Measurements from ENCODE around the gene ARL17B.
"Not testable (repeated sequence)": the region's sequence is repeated elsewhere in the genome, so short reads cannot be mapped to it uniquely, and the experiment has no call there.

DNA sequence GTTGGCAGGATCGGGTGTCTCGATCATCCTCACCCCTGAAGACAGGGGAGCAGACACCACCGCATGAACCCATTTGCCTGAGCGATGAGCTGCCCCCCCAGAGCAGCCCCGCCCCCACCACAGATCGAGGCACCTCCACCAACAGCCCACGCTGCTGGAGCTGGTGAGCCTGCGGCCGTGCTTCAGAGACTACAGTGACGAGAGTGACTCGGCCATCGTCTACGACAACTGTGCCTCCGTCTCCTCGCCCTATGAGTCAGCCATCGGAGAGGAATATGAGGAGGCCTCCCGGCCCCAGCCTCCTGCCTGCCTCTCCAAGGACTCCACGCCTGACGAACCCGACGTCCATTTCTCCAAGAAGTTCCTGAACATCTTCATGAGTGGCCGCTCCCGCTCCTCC is 117.6 kb downstream of the ARL17B start:
- TF ChIP-seq, protein P1, sequence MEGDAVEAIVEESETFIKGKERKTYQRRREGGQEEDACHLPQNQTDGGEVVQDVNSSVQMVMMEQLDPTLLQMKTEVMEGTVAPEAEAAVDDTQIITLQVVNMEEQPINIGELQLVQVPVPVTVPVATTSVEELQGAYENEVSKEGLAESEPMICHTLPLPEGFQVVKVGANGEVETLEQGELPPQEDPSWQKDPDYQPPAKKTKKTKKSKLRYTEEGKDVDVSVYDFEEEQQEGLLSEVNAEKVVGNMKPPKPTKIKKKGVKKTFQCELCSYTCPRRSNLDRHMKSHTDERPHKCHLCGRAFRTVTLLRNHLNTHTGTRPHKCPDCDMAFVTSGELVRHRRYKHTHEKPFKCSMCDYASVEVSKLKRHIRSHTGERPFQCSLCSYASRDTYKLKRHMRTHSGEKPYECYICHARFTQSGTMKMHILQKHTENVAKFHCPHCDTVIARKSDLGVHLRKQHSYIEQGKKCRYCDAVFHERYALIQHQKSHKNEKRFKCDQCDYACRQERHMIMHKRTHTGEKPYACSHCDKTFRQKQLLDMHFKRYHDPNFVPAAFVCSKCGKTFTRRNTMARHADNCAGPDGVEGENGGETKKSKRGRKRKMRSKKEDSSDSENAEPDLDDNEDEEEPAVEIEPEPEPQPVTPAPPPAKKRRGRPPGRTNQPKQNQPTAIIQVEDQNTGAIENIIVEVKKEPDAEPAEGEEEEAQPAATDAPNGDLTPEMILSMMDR (IDR thresholded peaks at IDR 0.05) = not testable (repeated sequence)
- TF ChIP-seq, protein P2, sequence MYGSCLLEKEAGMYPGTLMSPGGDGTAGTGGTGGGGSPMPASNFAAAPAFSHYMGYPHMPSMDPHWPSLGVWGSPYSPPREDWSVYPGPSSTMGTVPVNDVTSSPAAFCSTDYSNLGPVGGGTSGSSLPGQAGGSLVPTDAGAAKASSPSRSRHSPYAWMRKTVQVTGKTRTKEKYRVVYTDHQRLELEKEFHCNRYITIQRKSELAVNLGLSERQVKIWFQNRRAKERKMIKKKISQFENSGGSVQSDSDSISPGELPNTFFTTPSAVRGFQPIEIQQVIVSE (CRISPR knock-in tag; IDR thresholded peaks at IDR 0.05; ENCODE audit: borderline replicate concordance) = not testable (repeated sequence)
- TF ChIP-seq, protein P3, sequence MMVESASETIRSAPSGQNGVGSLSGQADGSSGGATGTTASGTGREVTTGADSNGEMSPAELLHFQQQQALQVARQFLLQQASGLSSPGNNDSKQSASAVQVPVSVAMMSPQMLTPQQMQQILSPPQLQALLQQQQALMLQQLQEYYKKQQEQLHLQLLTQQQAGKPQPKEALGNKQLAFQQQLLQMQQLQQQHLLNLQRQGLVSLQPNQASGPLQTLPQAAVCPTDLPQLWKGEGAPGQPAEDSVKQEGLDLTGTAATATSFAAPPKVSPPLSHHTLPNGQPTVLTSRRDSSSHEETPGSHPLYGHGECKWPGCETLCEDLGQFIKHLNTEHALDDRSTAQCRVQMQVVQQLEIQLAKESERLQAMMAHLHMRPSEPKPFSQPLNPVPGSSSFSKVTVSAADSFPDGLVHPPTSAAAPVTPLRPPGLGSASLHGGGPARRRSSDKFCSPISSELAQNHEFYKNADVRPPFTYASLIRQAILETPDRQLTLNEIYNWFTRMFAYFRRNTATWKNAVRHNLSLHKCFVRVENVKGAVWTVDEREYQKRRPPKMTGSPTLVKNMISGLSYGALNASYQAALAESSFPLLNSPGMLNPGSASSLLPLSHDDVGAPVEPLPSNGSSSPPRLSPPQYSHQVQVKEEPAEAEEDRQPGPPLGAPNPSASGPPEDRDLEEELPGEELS (CRISPR knock-in tag; IDR thresholded peaks at IDR 0.05) = not testable (repeated sequence)
- TF ChIP-seq KAT7 (CRISPR knock-in tag; IDR thresholded peaks at IDR 0.05; ENCODE audit: borderline replicate concordance); GABPB1 (CRISPR knock-in tag; IDR thresholded peaks at IDR 0.05); NR1H2 (CRISPR knock-in tag; IDR thresholded peaks at IDR 0.05); ESRRA (CRISPR knock-in tag; IDR thresholded peaks at IDR 0.05; ENCODE audit: borderline replicate concordance); MXD4 (CRISPR knock-in tag; IDR thresholded peaks at IDR 0.05; ENCODE audit: borderline replicate concordance); TEAD4 (CRISPR knock-in tag; IDR thresholded peaks at IDR 0.05): not testable (repeated sequence)
- TF ChIP-seq, protein P4, sequence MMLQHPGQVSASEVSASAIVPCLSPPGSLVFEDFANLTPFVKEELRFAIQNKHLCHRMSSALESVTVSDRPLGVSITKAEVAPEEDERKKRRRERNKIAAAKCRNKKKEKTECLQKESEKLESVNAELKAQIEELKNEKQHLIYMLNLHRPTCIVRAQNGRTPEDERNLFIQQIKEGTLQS (CRISPR knock-in tag; conservative IDR thresholded peaks at IDR 0.05) = not testable (repeated sequence)
- TF ChIP-seq, protein P5, sequence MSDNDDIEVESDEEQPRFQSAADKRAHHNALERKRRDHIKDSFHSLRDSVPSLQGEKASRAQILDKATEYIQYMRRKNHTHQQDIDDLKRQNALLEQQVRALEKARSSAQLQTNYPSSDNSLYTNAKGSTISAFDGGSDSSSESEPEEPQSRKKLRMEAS (CRISPR knock-in tag; IDR thresholded peaks at IDR 0.05) = not testable (repeated sequence)
- TF ChIP-seq, protein P6, sequence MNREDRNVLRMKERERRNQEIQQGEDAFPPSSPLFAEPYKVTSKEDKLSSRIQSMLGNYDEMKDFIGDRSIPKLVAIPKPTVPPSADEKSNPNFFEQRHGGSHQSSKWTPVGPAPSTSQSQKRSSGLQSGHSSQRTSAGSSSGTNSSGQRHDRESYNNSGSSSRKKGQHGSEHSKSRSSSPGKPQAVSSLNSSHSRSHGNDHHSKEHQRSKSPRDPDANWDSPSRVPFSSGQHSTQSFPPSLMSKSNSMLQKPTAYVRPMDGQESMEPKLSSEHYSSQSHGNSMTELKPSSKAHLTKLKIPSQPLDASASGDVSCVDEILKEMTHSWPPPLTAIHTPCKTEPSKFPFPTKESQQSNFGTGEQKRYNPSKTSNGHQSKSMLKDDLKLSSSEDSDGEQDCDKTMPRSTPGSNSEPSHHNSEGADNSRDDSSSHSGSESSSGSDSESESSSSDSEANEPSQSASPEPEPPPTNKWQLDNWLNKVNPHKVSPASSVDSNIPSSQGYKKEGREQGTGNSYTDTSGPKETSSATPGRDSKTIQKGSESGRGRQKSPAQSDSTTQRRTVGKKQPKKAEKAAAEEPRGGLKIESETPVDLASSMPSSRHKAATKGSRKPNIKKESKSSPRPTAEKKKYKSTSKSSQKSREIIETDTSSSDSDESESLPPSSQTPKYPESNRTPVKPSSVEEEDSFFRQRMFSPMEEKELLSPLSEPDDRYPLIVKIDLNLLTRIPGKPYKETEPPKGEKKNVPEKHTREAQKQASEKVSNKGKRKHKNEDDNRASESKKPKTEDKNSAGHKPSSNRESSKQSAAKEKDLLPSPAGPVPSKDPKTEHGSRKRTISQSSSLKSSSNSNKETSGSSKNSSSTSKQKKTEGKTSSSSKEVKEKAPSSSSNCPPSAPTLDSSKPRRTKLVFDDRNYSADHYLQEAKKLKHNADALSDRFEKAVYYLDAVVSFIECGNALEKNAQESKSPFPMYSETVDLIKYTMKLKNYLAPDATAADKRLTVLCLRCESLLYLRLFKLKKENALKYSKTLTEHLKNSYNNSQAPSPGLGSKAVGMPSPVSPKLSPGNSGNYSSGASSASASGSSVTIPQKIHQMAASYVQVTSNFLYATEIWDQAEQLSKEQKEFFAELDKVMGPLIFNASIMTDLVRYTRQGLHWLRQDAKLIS (CRISPR knock-in tag; IDR thresholded peaks at IDR 0.05; ENCODE audit: borderline replicate concordance) = not testable (repeated sequence)
- TF ChIP-seq, protein P7, sequence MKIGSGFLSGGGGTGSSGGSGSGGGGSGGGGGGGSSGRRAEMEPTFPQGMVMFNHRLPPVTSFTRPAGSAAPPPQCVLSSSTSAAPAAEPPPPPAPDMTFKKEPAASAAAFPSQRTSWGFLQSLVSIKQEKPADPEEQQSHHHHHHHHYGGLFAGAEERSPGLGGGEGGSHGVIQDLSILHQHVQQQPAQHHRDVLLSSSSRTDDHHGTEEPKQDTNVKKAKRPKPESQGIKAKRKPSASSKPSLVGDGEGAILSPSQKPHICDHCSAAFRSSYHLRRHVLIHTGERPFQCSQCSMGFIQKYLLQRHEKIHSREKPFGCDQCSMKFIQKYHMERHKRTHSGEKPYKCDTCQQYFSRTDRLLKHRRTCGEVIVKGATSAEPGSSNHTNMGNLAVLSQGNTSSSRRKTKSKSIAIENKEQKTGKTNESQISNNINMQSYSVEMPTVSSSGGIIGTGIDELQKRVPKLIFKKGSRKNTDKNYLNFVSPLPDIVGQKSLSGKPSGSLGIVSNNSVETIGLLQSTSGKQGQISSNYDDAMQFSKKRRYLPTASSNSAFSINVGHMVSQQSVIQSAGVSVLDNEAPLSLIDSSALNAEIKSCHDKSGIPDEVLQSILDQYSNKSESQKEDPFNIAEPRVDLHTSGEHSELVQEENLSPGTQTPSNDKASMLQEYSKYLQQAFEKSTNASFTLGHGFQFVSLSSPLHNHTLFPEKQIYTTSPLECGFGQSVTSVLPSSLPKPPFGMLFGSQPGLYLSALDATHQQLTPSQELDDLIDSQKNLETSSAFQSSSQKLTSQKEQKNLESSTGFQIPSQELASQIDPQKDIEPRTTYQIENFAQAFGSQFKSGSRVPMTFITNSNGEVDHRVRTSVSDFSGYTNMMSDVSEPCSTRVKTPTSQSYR (CRISPR knock-in tag; IDR thresholded peaks at IDR 0.05) = not testable (repeated sequence)

Data from WTC11 (cell line).